SU-DHL-6 (cell line): ENCODE results near the gene RAB1B.

Experiments used
- EZH2phosphoT487 ChIP-seq: fragments of 200-600 bp; sonication (generic), shearing (Covaris generic); conservative IDR thresholded peaks from 2 replicates; pipeline ENCODE4 v1.6.1; 2018; ENCODE audit warnings: mild to moderate bottlenecking, antibody characterized with exemption, low read length, moderate library complexity, mixed read lengths
- TF ChIP-seq, protein P1 (sequence below): fragments of 200-600 bp; sonication (generic); IDR thresholded peaks from one replicate; pipeline ENCODE4 v1.5.1; 2017; ENCODE audit warnings: antibody characterized with exemption, mild to moderate bottlenecking, low read length, moderate library complexity; ENCODE audit not compliant: insufficient read depth, poor library complexity, severe bottlenecking

DNA sequence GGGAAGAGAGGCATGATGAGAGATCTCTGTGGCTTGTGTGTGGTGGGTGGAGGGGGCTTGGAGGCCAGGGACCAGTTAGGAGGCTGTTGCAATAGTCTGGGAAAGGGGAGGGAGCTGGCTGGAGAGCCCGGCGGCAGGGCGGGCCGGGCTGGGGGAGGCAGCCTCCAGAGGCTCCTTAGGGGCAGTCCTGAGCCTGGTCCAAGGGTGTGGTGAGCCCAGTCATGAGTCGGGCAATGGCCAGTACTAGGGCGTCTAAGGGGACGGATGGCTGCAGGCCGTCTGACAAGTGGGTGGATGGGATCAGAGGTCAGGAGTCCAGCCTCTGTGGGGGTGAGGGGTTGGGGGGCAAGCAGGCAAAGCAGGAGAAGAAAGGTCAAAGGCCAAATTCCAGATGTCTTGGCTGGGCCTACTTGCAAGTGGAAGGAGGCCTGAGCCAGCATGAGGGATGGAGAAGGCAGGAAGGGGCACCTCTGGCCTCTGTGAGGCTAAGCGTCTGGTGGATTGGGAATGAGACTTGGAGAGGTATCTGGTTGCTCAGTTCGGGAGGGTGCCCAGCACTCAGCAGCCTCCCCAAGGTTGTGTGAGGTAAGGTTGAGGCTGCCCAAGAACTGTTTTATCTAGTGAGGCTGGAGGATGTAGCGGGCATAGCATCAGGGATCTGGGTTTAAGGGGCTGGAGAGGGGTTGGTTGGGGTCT, 54.4 kb downstream of the RAB1B start:
- TF ChIP-seq, protein P1, sequence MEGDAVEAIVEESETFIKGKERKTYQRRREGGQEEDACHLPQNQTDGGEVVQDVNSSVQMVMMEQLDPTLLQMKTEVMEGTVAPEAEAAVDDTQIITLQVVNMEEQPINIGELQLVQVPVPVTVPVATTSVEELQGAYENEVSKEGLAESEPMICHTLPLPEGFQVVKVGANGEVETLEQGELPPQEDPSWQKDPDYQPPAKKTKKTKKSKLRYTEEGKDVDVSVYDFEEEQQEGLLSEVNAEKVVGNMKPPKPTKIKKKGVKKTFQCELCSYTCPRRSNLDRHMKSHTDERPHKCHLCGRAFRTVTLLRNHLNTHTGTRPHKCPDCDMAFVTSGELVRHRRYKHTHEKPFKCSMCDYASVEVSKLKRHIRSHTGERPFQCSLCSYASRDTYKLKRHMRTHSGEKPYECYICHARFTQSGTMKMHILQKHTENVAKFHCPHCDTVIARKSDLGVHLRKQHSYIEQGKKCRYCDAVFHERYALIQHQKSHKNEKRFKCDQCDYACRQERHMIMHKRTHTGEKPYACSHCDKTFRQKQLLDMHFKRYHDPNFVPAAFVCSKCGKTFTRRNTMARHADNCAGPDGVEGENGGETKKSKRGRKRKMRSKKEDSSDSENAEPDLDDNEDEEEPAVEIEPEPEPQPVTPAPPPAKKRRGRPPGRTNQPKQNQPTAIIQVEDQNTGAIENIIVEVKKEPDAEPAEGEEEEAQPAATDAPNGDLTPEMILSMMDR = no peak
- no peak for TF ChIP-seq EZH2phosphoT487
